Esophagus muscularis mucosa (tissue), 4 donors: Measurements from ENCODE around the gene RBM20. TPM values are rescaled to one million over a fixed set of nuclear protein-coding genes. Genes with fewer than 3 reads are reported as not detected.
A peak's percentile ranks its signal among the peaks of the same experiment; 100 is the strongest.
"Not testable (repeated sequence)": the region's sequence is repeated elsewhere in the genome, so short reads cannot be mapped to it uniquely, and the experiment has no call there.

Experiments
- DNase-seq: peaks from one replicate; pipeline ENCODE4 v3.0.0-alpha.2; 2017; ENCODE audit errors: extremely low spot score
- H3K27ac ChIP-seq, 4 donors: fragments of 200-600 bp; sonication (generic); replicated peaks in 1 of 4; 1 replicate in 3 of 4; 2 replicates in 1 of 4; pipeline ENCODE4 v1.5.1; 2016 to 2019; ENCODE audit warnings: mild to moderate bottlenecking in 1 of 4
- H3K27me3 ChIP-seq, 4 donors: fragments of 200-600 bp; sonication (generic); one replicate each; pipeline versions ENCODE4 v1.5.1 to v1.6.0; 2016 to 2019
- H3K36me3 ChIP-seq, 4 donors: fragments of 200-600 bp; sonication (generic); one replicate each; pipeline ENCODE4 v1.5.1; 2016 to 2019
- H3K4me1 ChIP-seq, 4 donors: fragments of 200-600 bp; sonication (generic); one replicate each; pipeline ENCODE4 v1.5.1; 2016 to 2019
- H3K4me3 ChIP-seq, 4 donors: fragments of 200-600 bp; sonication (generic); 1 replicate in 2 of 4; 2 replicates in 2 of 4; pipeline ENCODE4 v1.5.1; 2016 to 2019; ENCODE audit warnings: mild to moderate bottlenecking in 4 of 4, moderate library complexity in 1 of 4
- H3K9me3 ChIP-seq, 4 donors: fragments of 200-600 bp; sonication (generic); 1 replicate in 3 of 4; 2 replicates in 1 of 4; pipeline ENCODE4 v1.5.1; 2016 to 2019
- CTCF ChIP-seq, 3 experiments: fragments of 200-600 bp in 2 of 3; fragments of 450-650 bp in 1 of 3; sonication (generic) in 2 of 3; IDR thresholded peaks; one replicate each; pipeline ENCODE4 v1.5.1; 2017 to 2019; ENCODE audit warnings: antibody characterized with exemption in 3 of 3, mild to moderate bottlenecking in 2 of 3, moderate library complexity in 1 of 3
- EP300 ChIP-seq: sonication (generic); formaldehyde crosslinking; IDR thresholded peaks from one replicate; pipeline ENCODE4 v1.6.1; 2017; ENCODE audit warnings: antibody characterized with exemption
- POLR2A ChIP-seq: fragments of 450-650 bp; IDR thresholded peaks from one replicate; pipeline ENCODE4 v1.6.1; 2017; ENCODE audit warnings: antibody characterized with exemption, moderate library complexity, mild to moderate bottlenecking, low read depth
- POLR2AphosphoS5 ChIP-seq, 2 donors: sonication (generic); formaldehyde crosslinking; IDR thresholded peaks; one replicate each; pipeline ENCODE4 v1.6.1; 2017; ENCODE audit warnings: antibody characterized with exemption in 2 of 2
- WGBS: methylation state at CpG from one replicate; pipeline ENCODE4 v1.1.5; 2018; 5-methylcytosine and 5-hydroxymethylcytosine counted together
- intact Hi-C: fragments of 100-400 bp; cut with DNase I; formaldehyde crosslinking; loops from one replicate; pipeline ENCODE4 v1.15.1; 2023
- total RNA-seq, 4 donors: library from RNA; depleted of rRNA; stranded (reverse); fragments of >200 nt; gene quantifications; one replicate each; pipeline versions ENCODE4 v1.1.0 to v1.2.1, GENCODE V29; 2016

Gene RBM20
- total RNA-seq, 4 donors from 2014 or later: 5.3 to 7.7 (median 5.8) TPM

- DNase-seq: peak; percentile 64
- H3K9me3 ChIP-seq: no peaks in the 10 kb centered on the region
- H3K27ac ChIP-seq: peak overlapping the region in 3 of 4 donors; percentile 36 to 65 (median 49)
- H3K4me3 ChIP-seq: no peak overlapping the region
- no peak for TF ChIP-seq POLR2A
- peak in 1 of 2 donors; percentile 71 for TF ChIP-seq POLR2AphosphoS5 (IDR thresholded peaks at IDR 0.05)
- H3K27me3 ChIP-seq: no peaks in the 10 kb centered on the region
- intact Hi-C loops: no loop called here
- no peaks in the 10 kb centered on the region for H3K36me3 ChIP-seq
- peaks cover 7 to 20% (median 13%) of the 10 kb centered on the region in 4 donors for H3K4me1 ChIP-seq
- WGBS: 66% methylated on average over 10 of the region's 10 CpGs
Observed at GRCh38 chr10:110664483-110665420, 20.6 kb downstream of the RBM20 start.

- Histone ChIP-seq H3K4me1 (peaks cover 4 to 20% (median 12%) of the 10 kb centered on the region in 4 donors), H3K27ac (peak overlapping the region in 2 of 4 donors; percentile 10 to 70)
Observed at GRCh38 chr10:110666259-110666658, 22.1 kb downstream of the RBM20 start.

GRCh38 chr10:110666673-110667072 is 22.5 kb downstream of the RBM20 start:
- Histone ChIP-seq H3K36me3 (no peaks in the 10 kb centered on the region), H3K4me1 (peaks cover 0 to 20% (median 14%) of the 10 kb centered on the region in 4 donors), H3K27ac (peak overlapping the region in 3 of 4 donors; percentile 10 to 70 (median 59)), H3K27me3 (no peaks in the 10 kb centered on the region), H3K4me3 (no peak overlapping the region), H3K9me3 (no peaks in the 10 kb centered on the region)
- WGBS: 88% methylated on average over 3 of the region's 3 CpGs
- no peak for DNase-seq
- intact Hi-C loops: no loop called here
- TF ChIP-seq POLR2AphosphoS5 (IDR thresholded peaks at IDR 0.05) (no peak), POLR2A (no peak), EP300 (no peak), CTCF (IDR thresholded peaks at IDR 0.05) (no peak)

More at GRCh38 chr10:110666259-110666658, 22.1 kb downstream of the RBM20 start:
- H3K9me3 ChIP-seq, H3K36me3 ChIP-seq, intact Hi-C loops, H3K4me3 ChIP-seq, H3K27me3 ChIP-seq: not testable (repeated sequence)
- DNase-seq: peak; percentile 17
- WGBS: 44% methylated on average over 2 of the region's 2 CpGs

- Histone ChIP-seq H3K36me3 (no peaks in the 10 kb centered on the region), H3K4me1 (peaks cover 0 to 20% (median 19%) of the 10 kb centered on the region in 4 donors), H3K4me3 (no peak overlapping the region), H3K27me3 (no peaks in the 10 kb centered on the region), H3K9me3 (no peaks in the 10 kb centered on the region), H3K27ac (peak overlapping the region; percentile 56 to 70 (median 61))
- intact Hi-C loops: no loop called here
- no peak for TF ChIP-seq POLR2AphosphoS5 (IDR thresholded peaks at IDR 0.05)
- no peak for TF ChIP-seq POLR2A
- no peak for TF ChIP-seq EP300
- TF ChIP-seq CTCF (IDR thresholded peaks at IDR 0.05): no peak
- WGBS: 61% methylated on average over 9 of the region's 9 CpGs
- peak; percentile 84 for DNase-seq
Observed at GRCh38 chr10:110667620-110668343, 23.6 kb downstream of the RBM20 start.

- intact Hi-C loops: no loop called here
- no peak for DNase-seq
- 80% methylated on average over 5 of the region's 5 CpGs for WGBS
- Histone ChIP-seq H3K27me3 (no peaks in the 10 kb centered on the region), H3K9me3 (no peaks in the 10 kb centered on the region), H3K27ac (peak overlapping the region; percentile 56 to 70 (median 61)), H3K4me3 (no peak overlapping the region), H3K4me1 (peaks cover 0 to 22% (median 20%) of the 10 kb centered on the region in 4 donors), H3K36me3 (no peaks in the 10 kb centered on the region)
- TF ChIP-seq CTCF (IDR thresholded peaks at IDR 0.05) (no peak), POLR2AphosphoS5 (IDR thresholded peaks at IDR 0.05) (no peak), POLR2A (no peak), EP300 (no peak)
Observed at GRCh38 chr10:110668443-110668842, 24.3 kb downstream of the RBM20 start.
